Measurements from ENCODE around the gene BRIP1. TPM values are rescaled to one million over a fixed set of nuclear protein-coding genes. Genes with fewer than 3 reads are reported as not detected.

Gene BRIP1
- total RNA-seq, 1 experiment from 2014 or later = 20.2 TPM

GRCh38 chr17:61704935-61705449, 158.3 kb downstream of the BRIP1 start:
- Histone ChIP-seq H3K23me2 (ENCODE audit: insufficient read length, low read depth, low read length, poor library complexity, severe bottlenecking) (no peaks in the 10 kb centered on the region), H3K79me2 (ENCODE audit: insufficient read depth, low read length) (no peaks in the 10 kb centered on the region), H2BK15ac (ENCODE audit: low read depth, low read length) (no peak overlapping the region), H3K14ac (ENCODE audit: insufficient read depth, low read length) (no peak overlapping the region), H4K20me1 (ENCODE audit: control insufficient read depth, insufficient read depth, insufficient read length) (no peaks in the 10 kb centered on the region), H3K18ac (ENCODE audit: insufficient read length, low read depth, low read length) (no peak overlapping the region), H3K27ac (ENCODE audit: insufficient read length, low read depth, low read length) (no peak overlapping the region), H3K23ac (ENCODE audit: insufficient read length, low read depth, low read length) (no peak overlapping the region), H2AK5ac (ENCODE audit: insufficient read length, low read length) (no peak overlapping the region), H3K56ac (ENCODE audit: insufficient read length, low read depth, low read length) (no peak overlapping the region), H2AFZ (ENCODE audit: low read length) (no peak overlapping the region), H3K4me2 (ENCODE audit: insufficient read depth, insufficient read length, low read length) (no peak overlapping the region), H4K91ac (ENCODE audit: insufficient read length, low read depth, low read length) (no peak overlapping the region), H3T11ph (ENCODE audit: low read length) (no peak overlapping the region), H3K9ac (ENCODE audit: extremely low read depth, insufficient read length, low read length) (no peak overlapping the region), H3K79me1 (ENCODE audit: insufficient read depth, low read depth, low read length, poor library complexity, severe bottlenecking) (no peaks in the 10 kb centered on the region), H3K4ac (ENCODE audit: low read depth, low read length) (no peak overlapping the region), H3K9me3 (ENCODE audit: control insufficient read depth, low read depth, low read length) (peaks cover 6% of the 10 kb centered on the region), H2BK20ac (ENCODE audit: low read depth, low read length, poor library complexity, severe bottlenecking) (no peak overlapping the region), H2BK120ac (ENCODE audit: low read depth, low read length, poor library complexity, severe bottlenecking) (no peak overlapping the region), H2BK12ac (ENCODE audit: insufficient read length, low read depth, low read length) (no peak overlapping the region), H4K8ac (replicated peaks; ENCODE audit: insufficient read length, low read depth, low read length) (no peak overlapping the region), H4K5ac (ENCODE audit: insufficient read length, low read depth, low read length) (no peak overlapping the region), H2BK5ac (ENCODE audit: insufficient read length, low read length) (no peak overlapping the region), H3K4me1 (ENCODE audit: insufficient read depth, low read length) (no peaks in the 10 kb centered on the region), H3K27me3 (ENCODE audit: insufficient read depth, low read length) (no peaks in the 10 kb centered on the region)
- no CpG with 5 or more reads among the region's 3 CpGs for WGBS (ENCODE audit: extremely low coverage, insufficient read length, low lambda C conversion rate)
- Mint-ChIP-seq H3K9me3 (peaks cover 57 to 63% of the 10 kb centered on the region in 2 experiments), H3K27me3 (ENCODE audit: low read depth) (no peaks in the 10 kb centered on the region), H3K27ac (no peak overlapping the region), H3K36me3 (ENCODE audit: insufficient read depth in 1 of 3, low read depth in 3 of 3) (peaks cover 52 to 82% (median 57%) of the 10 kb centered on the region in 3 experiments), H3K4me1 (no peaks in the 10 kb centered on the region), H3K4me3 (no peak overlapping the region)
- DNase-seq = no peak
- no peak for TF ChIP-seq CTCF (conservative IDR thresholded peaks at IDR 0.05)
